GM19395 (cell line): ENCODE data around the gene PAPPA.

ENCODE experiments used
- ATAC-seq: cut with Tn5 transposase; IDR thresholded peaks from one replicate; pipeline ENCODE4 v1.9.1; 2021; ENCODE audit warnings: mild to moderate bottlenecking, moderate library complexity; ENCODE audit not compliant: unreplicated experiment

PAPPA gene

GRCh38 chr9:116312221-116312620 is 158.6 kb downstream of the PAPPA start:
- no peak for ATAC-seq

GRCh38 chr9:116313638-116314037 is 160.0 kb downstream of the PAPPA start:
- no peak for ATAC-seq

- ATAC-seq, result no peak
Observed at GRCh38 chr9:116316246-116316645, 162.7 kb downstream of the PAPPA start.

GRCh38 chr9:116317503-116317902 is 163.9 kb downstream of the PAPPA start:
- no peak for ATAC-seq

GRCh38 chr9:116318468-116319374 is 165.1 kb downstream of the PAPPA start:
- no peak for ATAC-seq

GRCh38 chr9:116319480-116319879 is 165.9 kb downstream of the PAPPA start:
- ATAC-seq, result no peak

- no peak for ATAC-seq
Observed at GRCh38 chr9:116320290-116320689, 166.7 kb downstream of the PAPPA start.

- no peak for ATAC-seq
Observed at GRCh38 chr9:116322521-116322920, 168.9 kb downstream of the PAPPA start.

- no peak for ATAC-seq
Observed at GRCh38 chr9:116323012-116323411, 169.4 kb downstream of the PAPPA start.

- no peak for ATAC-seq
Observed at GRCh38 chr9:116323571-116323970, 170.0 kb downstream of the PAPPA start.

GRCh38 chr9:116325924-116326323 is 172.3 kb downstream of the PAPPA start:
- no peak for ATAC-seq

GRCh38 chr9:116327701-116328405 is 174.3 kb downstream of the PAPPA start:
- ATAC-seq, result no peak

- ATAC-seq, result no peak
Observed at GRCh38 chr9:116329470-116329869, 175.9 kb downstream of the PAPPA start.

GRCh38 chr9:116331241-116331640 is 177.7 kb downstream of the PAPPA start:
- ATAC-seq, result no peak

GRCh38 chr9:116332090-116332489 is 178.5 kb downstream of the PAPPA start:
- no peak for ATAC-seq

- ATAC-seq, result no peak
Observed at GRCh38 chr9:116333254-116333653, 179.7 kb downstream of the PAPPA start.

- ATAC-seq, result no peak
Observed at GRCh38 chr9:116334546-116335150, 181.1 kb downstream of the PAPPA start.

GRCh38 chr9:116335392-116335791 is 181.8 kb downstream of the PAPPA start:
- no peak for ATAC-seq

GRCh38 chr9:116336133-116336862 is 182.7 kb downstream of the PAPPA start:
- no peak for ATAC-seq

GRCh38 chr9:116337015-116337414 is 183.4 kb downstream of the PAPPA start:
- no peak for ATAC-seq

GRCh38 chr9:116340270-116340669 is 186.7 kb downstream of the PAPPA start:
- no peak for ATAC-seq
